Activated naive CD4-positive, alpha-beta T cell treated with anti-CD3 and anti-CD28 coated beads, Interleukin-2, amount 10 ng/mL, durations not matched to agents 7 days and 5 days (primary cell): ENCODE measurements around the gene CLPTM1.
"Not testable (repeated sequence)": the region's sequence is repeated elsewhere in the genome, so short reads cannot be mapped to it uniquely, and the experiment has no call there.

Experiments used
- CTCF ChIA-PET: fragments of 350-600 bp; sonication (Branson Sonifier 250); formaldehyde crosslinking; loops from one replicate; lab custom pipeline; 2021; ENCODE audit warnings: antibody characterized with exemption; lab: Charles Lee
- DNase-seq: peaks from one replicate; pipeline ENCODE4 v3.0.0-alpha.2; 2020
- H3K27ac Mint-ChIP-seq: one replicate; pipeline ENCODE4 v1.8.0; 2021; ENCODE audit warnings: mild to moderate bottlenecking, moderate library complexity, mixed read lengths
- H3K27me3 Mint-ChIP-seq: one replicate; pipeline ENCODE4 v1.8.0; 2021; ENCODE audit warnings: mild to moderate bottlenecking, mixed read lengths
- H3K36me3 Mint-ChIP-seq: one replicate; pipeline ENCODE4 v1.8.0; 2021; ENCODE audit warnings: mixed read lengths
- H3K4me1 Mint-ChIP-seq: one replicate; pipeline ENCODE4 v1.8.0; 2021; ENCODE audit warnings: mixed read lengths
- H3K4me3 Mint-ChIP-seq: one replicate; pipeline ENCODE4 v1.8.0; 2021; ENCODE audit warnings: mild to moderate bottlenecking, moderate library complexity, mixed read lengths
- H3K9me3 Mint-ChIP-seq: one replicate; pipeline ENCODE4 v1.8.0; 2021; ENCODE audit warnings: mixed read lengths

The CLPTM1 gene

GRCh38 chr19:44954278-44954648, 917 bp upstream of the CLPTM1 start:
- H3K36me3 Mint-ChIP-seq: no peaks in the 10 kb centered on the region
- no peak for DNase-seq
- H3K4me3 Mint-ChIP-seq: peak overlapping the region; percentile 89
- peaks cover 40% of the 10 kb centered on the region for H3K4me1 Mint-ChIP-seq
- no peaks in the 10 kb centered on the region for H3K27me3 Mint-ChIP-seq
- no peaks in the 10 kb centered on the region for H3K9me3 Mint-ChIP-seq
- CTCF ChIA-PET: interaction anchor here (0.8 to 1.7 kb wide), 2 partner anchors 50 to 108 kb away, joined by 3 to 14 read pairs; partner anchors contain the start of genes APOE and NECTIN2
- peak overlapping the region; percentile 97 for H3K27ac Mint-ChIP-seq

- no peak for DNase-seq
- Mint-ChIP-seq H3K36me3 (peaks cover 2% of the 10 kb centered on the region), H3K27ac (peak overlapping the region; percentile 71), H3K27me3 (no peaks in the 10 kb centered on the region), H3K4me3 (peak overlapping the region; percentile 89), H3K9me3 (no peaks in the 10 kb centered on the region), H3K4me1 (peaks cover 43% of the 10 kb centered on the region)
- CTCF ChIA-PET: interaction anchor here (0.7 kb wide), 1 partner anchor 104 kb away, joined by 3 read pairs; no protein-coding TSS in a partner anchor
Observed at GRCh38 chr19:44955505-44956439, 592 bp downstream of the CLPTM1 start.

- Mint-ChIP-seq H3K27ac (no peak overlapping the region), H3K4me3 (no peak overlapping the region), H3K4me1 (peaks cover 43% of the 10 kb centered on the region), H3K36me3 (peaks cover 11% of the 10 kb centered on the region), H3K27me3 (no peaks in the 10 kb centered on the region), H3K9me3 (no peaks in the 10 kb centered on the region)
- DNase-seq: no peak
- CTCF ChIA-PET: interaction anchor here (1.0 kb wide), 1 partner anchor 159 kb away, joined by 3 read pairs; no protein-coding TSS in a partner anchor
Observed at GRCh38 chr19:44957526-44957925, 2.3 kb downstream of the CLPTM1 start.

- CTCF ChIA-PET: interaction anchor here (1.0 kb wide), 1 partner anchor 159 kb away, joined by 3 read pairs; no protein-coding TSS in a partner anchor
- Mint-ChIP-seq H3K27ac (peak overlapping the region; percentile 61), H3K36me3 (peaks cover 12% of the 10 kb centered on the region), H3K9me3 (no peaks in the 10 kb centered on the region), H3K27me3 (no peaks in the 10 kb centered on the region), H3K4me3 (no peak overlapping the region), H3K4me1 (peaks cover 41% of the 10 kb centered on the region)
- DNase-seq: no peak
Observed at GRCh38 chr19:44958090-44958489, 2.9 kb downstream of the CLPTM1 start.

- H3K4me1 Mint-ChIP-seq: peaks cover 30% of the 10 kb centered on the region
- no peak overlapping the region for H3K27ac Mint-ChIP-seq
- H3K9me3 Mint-ChIP-seq: no peaks in the 10 kb centered on the region
- CTCF ChIA-PET: interaction anchor here (0.8 kb wide), 1 partner anchor 242 kb away, joined by 3 read pairs; no protein-coding TSS in a partner anchor
- H3K36me3 Mint-ChIP-seq: peaks cover 16% of the 10 kb centered on the region
- no peak overlapping the region for H3K4me3 Mint-ChIP-seq
- no peak for DNase-seq
- H3K27me3 Mint-ChIP-seq: no peaks in the 10 kb centered on the region
Observed at GRCh38 chr19:44959691-44960090, 4.5 kb downstream of the CLPTM1 start.

GRCh38 chr19:44960906-44961728, 5.9 kb downstream of the CLPTM1 start:
- DNase-seq: no peak
- peaks cover 24% of the 10 kb centered on the region for H3K4me1 Mint-ChIP-seq
- H3K4me3 Mint-ChIP-seq: no peak overlapping the region
- CTCF ChIA-PET: no interaction called here
- no peaks in the 10 kb centered on the region for H3K9me3 Mint-ChIP-seq
- H3K27me3 Mint-ChIP-seq: no peaks in the 10 kb centered on the region
- H3K27ac Mint-ChIP-seq: no peak overlapping the region
- H3K36me3 Mint-ChIP-seq: peaks cover 19% of the 10 kb centered on the region

GRCh38 chr19:44961821-44962220, 6.6 kb downstream of the CLPTM1 start:
- CTCF ChIA-PET: no interaction called here
- Mint-ChIP-seq H3K36me3 (peaks cover 19% of the 10 kb centered on the region), H3K27me3 (no peaks in the 10 kb centered on the region), H3K9me3 (no peaks in the 10 kb centered on the region), H3K27ac (no peak overlapping the region), H3K4me1 (peaks cover 17% of the 10 kb centered on the region), H3K4me3 (no peak overlapping the region)
- no peak for DNase-seq

- H3K4me1 Mint-ChIP-seq: no peaks in the 10 kb centered on the region
- no peak overlapping the region for H3K4me3 Mint-ChIP-seq
- no peaks in the 10 kb centered on the region for H3K9me3 Mint-ChIP-seq
- H3K27ac Mint-ChIP-seq: no peak overlapping the region
- H3K36me3 Mint-ChIP-seq: peaks cover 14% of the 10 kb centered on the region
- CTCF ChIA-PET: no interaction called here
- no peaks in the 10 kb centered on the region for H3K27me3 Mint-ChIP-seq
- no peak for DNase-seq
Observed at GRCh38 chr19:44968118-44968517, 12.9 kb downstream of the CLPTM1 start.

- DNase-seq: no peak
- Mint-ChIP-seq H3K36me3 (peaks cover 17% of the 10 kb centered on the region), H3K27me3 (no peaks in the 10 kb centered on the region), H3K4me1 (no peaks in the 10 kb centered on the region), H3K9me3 (no peaks in the 10 kb centered on the region), H3K4me3 (no peak overlapping the region), H3K27ac (no peak overlapping the region)
- CTCF ChIA-PET: no interaction called here
Observed at GRCh38 chr19:44968670-44969069, 13.5 kb downstream of the CLPTM1 start.

GRCh38 chr19:44969437-44969836, 14.3 kb downstream of the CLPTM1 start:
- Mint-ChIP-seq H3K9me3 (no peaks in the 10 kb centered on the region), H3K27ac (no peak overlapping the region), H3K36me3 (peaks cover 20% of the 10 kb centered on the region), H3K27me3 (no peaks in the 10 kb centered on the region), H3K4me1 (no peaks in the 10 kb centered on the region), H3K4me3 (no peak overlapping the region)
- no peak for DNase-seq
- CTCF ChIA-PET: no interaction called here

GRCh38 chr19:44971451-44971850, 16.3 kb downstream of the CLPTM1 start:
- H3K9me3 Mint-ChIP-seq, H3K4me1 Mint-ChIP-seq, H3K4me3 Mint-ChIP-seq, DNase-seq, H3K27ac Mint-ChIP-seq, H3K27me3 Mint-ChIP-seq: not testable (repeated sequence)
- H3K36me3 Mint-ChIP-seq: peaks cover 24% of the 10 kb centered on the region
- CTCF ChIA-PET: interaction anchor here (0.6 to 1.2 kb wide), 2 partner anchors 17 to 82 kb away, joined by 3 to 4 read pairs; no protein-coding TSS in a partner anchor

GRCh38 chr19:44972802-44973201, 17.6 kb downstream of the CLPTM1 start:
- Mint-ChIP-seq H3K36me3 (peaks cover 30% of the 10 kb centered on the region), H3K27ac (no peak overlapping the region), H3K9me3 (no peaks in the 10 kb centered on the region), H3K4me3 (no peak overlapping the region), H3K4me1 (no peaks in the 10 kb centered on the region), H3K27me3 (no peaks in the 10 kb centered on the region)
- CTCF ChIA-PET: no interaction called here
- DNase-seq: no peak

GRCh38 chr19:44973982-44974735, 19.0 kb downstream of the CLPTM1 start:
- peaks cover 32% of the 10 kb centered on the region for H3K36me3 Mint-ChIP-seq
- no peak for DNase-seq
- H3K4me3 Mint-ChIP-seq: no peak overlapping the region
- H3K27ac Mint-ChIP-seq: no peak overlapping the region
- no peaks in the 10 kb centered on the region for H3K27me3 Mint-ChIP-seq
- no peaks in the 10 kb centered on the region for H3K9me3 Mint-ChIP-seq
- no peaks in the 10 kb centered on the region for H3K4me1 Mint-ChIP-seq
- CTCF ChIA-PET: interaction anchor here (1.1 kb wide), 1 partner anchor 22 kb away, joined by 3 read pairs; no protein-coding TSS in a partner anchor
